WERI-Rb-1 (cell line): ENCODE data around the gene ALCAM.

ENCODE experiments used
- DNase-seq: peaks from one replicate; pipeline ENCODE4 v3.0.0-alpha.2; 2020
- H3K27ac ChIP-seq: fragments of 250-450 bp; sonication (Bioruptor Pico); 2 replicates; pipeline ENCODE4 v1.5.1; 2020; ENCODE audit warnings: mild to moderate bottlenecking, moderate library complexity
- H3K27me3 ChIP-seq: fragments of 250-450 bp; sonication (Bioruptor Pico); 2 replicates; pipeline ENCODE4 v1.5.1; 2021; ENCODE audit warnings: mild to moderate bottlenecking, low read depth, moderate library complexity; ENCODE audit not compliant: insufficient read depth, severe bottlenecking
- H3K36me3 ChIP-seq: fragments of 250-450 bp; sonication (Bioruptor Pico); 2 replicates; pipeline ENCODE4 v1.5.1; 2020; ENCODE audit warnings: mild to moderate bottlenecking, moderate library complexity
- H3K4me3 ChIP-seq: 2 replicates; pipeline ENCODE4 v1.5.1; 2011; ENCODE audit warnings: low read depth, mild to moderate bottlenecking, control low read depth, low read length
- H3K9me3 ChIP-seq: fragments of 250-450 bp; sonication (Bioruptor Pico); 2 replicates; pipeline ENCODE4 v1.5.1; 2021; ENCODE audit warnings: mild to moderate bottlenecking, moderate library complexity; ENCODE audit not compliant: severe bottlenecking
- CTCF ChIP-seq: IDR thresholded peaks from 2 replicates; pipeline ENCODE4 v1.5.1; 2011; ENCODE audit warnings: low read depth, mild to moderate bottlenecking, control low read depth, inconsistent platforms, low read length

The ALCAM gene

GRCh38 chr3:105406268-105406667, 39.6 kb downstream of the ALCAM start:
- H3K27me3 ChIP-seq, result no peaks in the 10 kb centered on the region
- no peak for TF ChIP-seq CTCF
- no peak overlapping the region for H3K4me3 ChIP-seq
- H3K36me3 ChIP-seq, result no peaks in the 10 kb centered on the region
- H3K27ac ChIP-seq, result no peak overlapping the region
- H3K9me3 ChIP-seq, result no peaks in the 10 kb centered on the region
- DNase-seq, result no peak

GRCh38 chr3:105409364-105409763, 42.7 kb downstream of the ALCAM start:
- TF ChIP-seq CTCF, result no peak
- Histone ChIP-seq H3K36me3 (no peaks in the 10 kb centered on the region), H3K27me3 (no peaks in the 10 kb centered on the region), H3K4me3 (no peak overlapping the region), H3K27ac (no peak overlapping the region), H3K9me3 (no peaks in the 10 kb centered on the region)
- DNase-seq, result no peak

GRCh38 chr3:105413343-105413887, 46.7 kb downstream of the ALCAM start:
- no peak for DNase-seq
- Histone ChIP-seq H3K4me3 (no peak overlapping the region), H3K36me3 (no peaks in the 10 kb centered on the region), H3K9me3 (no peaks in the 10 kb centered on the region), H3K27ac (no peak overlapping the region), H3K27me3 (no peaks in the 10 kb centered on the region)
- TF ChIP-seq CTCF, result no peak

- no peak for DNase-seq
- H3K27ac ChIP-seq, result no peak overlapping the region
- no peaks in the 10 kb centered on the region for H3K36me3 ChIP-seq
- no peaks in the 10 kb centered on the region for H3K9me3 ChIP-seq
- no peak overlapping the region for H3K4me3 ChIP-seq
- no peak for TF ChIP-seq CTCF
- H3K27me3 ChIP-seq, result no peaks in the 10 kb centered on the region
Measured at GRCh38 chr3:105414841-105415240, 48.1 kb downstream of the ALCAM start.

- H3K27ac ChIP-seq, result no peak overlapping the region
- no peak for DNase-seq
- H3K36me3 ChIP-seq, result no peaks in the 10 kb centered on the region
- no peaks in the 10 kb centered on the region for H3K9me3 ChIP-seq
- H3K27me3 ChIP-seq, result no peaks in the 10 kb centered on the region
- TF ChIP-seq CTCF, result no peak
- no peak overlapping the region for H3K4me3 ChIP-seq
Measured at GRCh38 chr3:105415951-105416350, 49.2 kb downstream of the ALCAM start.
